Keratinocyte (primary cell): Measurements from ENCODE around the gene SLK.

ENCODE experiments used
- CTCF ChIP-seq, 3 experiments: IDR thresholded peaks in 1 of 3; conservative IDR thresholded peaks in 1 of 3; optimal IDR thresholded peaks in 1 of 3; 2 replicates in 2 of 3; 3 replicates in 1 of 3; pipeline versions ENCODE3 to v1.5.1; 2011; ENCODE audit warnings: low read length in 3 of 3, mild to moderate bottlenecking in 3 of 3, moderate library complexity in 2 of 3, control low read depth in 1 of 3, inconsistent platforms in 1 of 3; ENCODE audit not compliant: insufficient read depth in 2 of 3; ENCODE audit errors: extremely low read depth in 1 of 3
- EZH2 ChIP-seq: IDR thresholded peaks from one replicate; pipeline ENCODE4 v1.6.1; 2012; ENCODE audit warnings: inconsistent platforms, mild to moderate bottlenecking, low read length, moderate library complexity

GRCh38 chr10:103951183-103951582, 15.8 kb upstream of the SLK start:
- TF ChIP-seq CTCF (optimal IDR thresholded peaks at IDR 0.05 in 1 of 3, IDR thresholded peaks at IDR 0.05 in 1 of 3, conservative IDR thresholded peaks at IDR 0.05 in 1 of 3; ENCODE audit: extremely low read depth in 1 of 3, insufficient read depth in 2 of 3, low read length in 3 of 3) = no peak
- no peak for TF ChIP-seq EZH2
